Measurements from ENCODE around the gene OXER1.

DNA sequence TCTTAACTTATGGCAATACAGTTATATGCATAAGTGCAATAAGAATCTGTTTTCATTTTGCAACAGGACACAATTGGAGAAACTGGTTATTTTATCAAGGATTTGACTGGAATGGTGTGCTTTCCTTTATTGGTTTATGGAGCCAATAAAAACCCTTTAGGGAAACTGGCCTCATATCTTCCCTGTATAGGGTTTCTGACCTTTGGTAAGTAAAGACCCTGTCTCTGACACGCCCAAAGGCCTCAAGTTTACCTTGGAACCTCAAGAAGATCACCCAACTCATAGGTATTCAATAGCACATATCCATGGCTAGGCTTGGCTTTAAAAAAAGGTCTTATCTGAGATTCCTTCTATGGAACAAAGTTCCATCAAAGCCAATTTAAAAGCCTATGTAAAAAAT, 17.2 kb upstream of the OXER1 start:
- no peak for TF ChIP-seq EZH2 (IDR thresholded peaks at IDR 0.05; ENCODE audit: insufficient read depth, poor library complexity, severe bottlenecking)
- no peak for TF ChIP-seq EZH2phosphoT487 (IDR thresholded peaks at IDR 0.05; ENCODE audit: insufficient read depth, low read depth)

Data from GM23248 (cell line).